NCI-H2227 (cell line): ENCODE data around the gene ILKAP.

Source experiments
- DNase-seq: peaks from one replicate; lab custom pipeline; 2025; ENCODE audit not compliant: unreplicated experiment; lab: John Stamatoyannopoulos, UW

Gene ILKAP

GRCh38 chr2:238237431-238238135 is 34.1 kb upstream of the ILKAP start:
- DNase-seq = no peak

DNA sequence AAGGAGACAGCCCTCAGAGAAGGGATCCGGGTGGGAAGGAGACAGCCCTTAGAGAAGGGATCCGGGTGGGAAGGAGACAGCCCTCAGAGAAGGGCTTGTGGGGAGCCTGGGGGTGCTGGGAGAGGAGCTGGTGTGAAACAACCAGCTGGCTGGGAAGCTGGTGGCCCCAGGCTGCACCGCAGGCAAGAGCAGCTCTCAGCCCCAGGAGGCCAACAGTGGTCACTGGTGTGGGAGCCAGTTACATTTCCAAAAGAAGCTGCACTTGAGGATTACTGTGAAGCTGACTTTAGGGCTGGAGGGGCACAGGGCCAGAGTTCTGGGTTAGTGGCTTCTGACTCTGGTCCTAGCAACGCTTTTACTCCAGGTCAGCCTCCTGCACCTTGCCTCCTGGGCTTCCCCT is 33.1 kb upstream of the ILKAP start:
- no peak for DNase-seq

GRCh38 chr2:238235856-238236255 is 32.4 kb upstream of the ILKAP start:
- DNase-seq = no peak

- DNase-seq = no peak
Observed at GRCh38 chr2:238235331-238235732, 31.8 kb upstream of the ILKAP start.

DNA sequence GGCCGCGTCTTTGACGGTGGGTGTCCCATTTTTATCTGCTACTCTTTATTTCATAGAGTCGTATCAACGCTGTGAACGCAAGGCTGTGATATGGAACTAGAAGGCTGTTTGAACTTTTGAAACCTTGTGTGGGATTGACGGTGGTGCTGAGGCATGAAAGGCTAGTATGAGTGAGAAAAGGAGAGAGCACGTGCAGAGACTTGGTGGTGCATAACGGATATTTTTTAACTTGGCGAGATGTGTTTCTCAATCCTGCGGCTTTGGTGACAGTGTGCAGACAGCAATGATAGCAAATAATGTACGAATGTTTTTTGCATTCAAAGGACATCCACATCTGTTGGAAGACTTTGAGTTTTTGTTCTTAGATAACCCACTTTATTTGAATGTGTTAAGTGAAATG is 30.1 kb upstream of the ILKAP start:
- DNase-seq = no peak

- DNase-seq = no peak
Observed at GRCh38 chr2:238231809-238232208, 28.3 kb upstream of the ILKAP start.

DNA sequence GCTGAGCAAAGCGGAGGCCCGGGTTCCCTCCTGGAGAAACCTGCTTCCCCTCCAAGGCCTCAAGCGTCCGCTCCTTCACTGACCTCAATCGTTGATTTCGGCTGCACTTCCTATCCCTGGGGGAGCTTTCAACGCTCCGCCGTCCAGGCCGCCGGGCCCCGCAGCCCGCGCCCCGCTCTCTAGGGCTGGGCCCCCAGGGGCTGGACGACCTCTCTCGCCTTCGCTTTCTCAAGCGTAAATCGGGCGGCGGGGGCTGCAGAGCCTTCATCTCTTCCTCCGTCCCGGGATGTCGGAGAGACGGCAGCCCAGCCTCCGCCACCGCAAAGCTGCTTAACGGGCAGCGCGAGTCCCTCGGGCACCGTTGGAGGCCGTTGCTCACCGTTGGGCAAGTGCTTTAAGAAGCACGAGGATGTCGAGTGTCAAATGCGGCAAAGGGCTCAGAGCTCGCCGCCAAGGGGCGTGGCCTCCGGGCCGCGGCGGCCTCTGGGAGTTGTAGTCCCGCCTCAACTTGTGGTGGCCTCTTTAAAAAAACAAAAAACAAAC is 27.8 kb upstream of the ILKAP start:
- DNase-seq = peak; percentile 49

GRCh38 chr2:238230699-238231098 is 27.2 kb upstream of the ILKAP start:
- no peak for DNase-seq

DNA sequence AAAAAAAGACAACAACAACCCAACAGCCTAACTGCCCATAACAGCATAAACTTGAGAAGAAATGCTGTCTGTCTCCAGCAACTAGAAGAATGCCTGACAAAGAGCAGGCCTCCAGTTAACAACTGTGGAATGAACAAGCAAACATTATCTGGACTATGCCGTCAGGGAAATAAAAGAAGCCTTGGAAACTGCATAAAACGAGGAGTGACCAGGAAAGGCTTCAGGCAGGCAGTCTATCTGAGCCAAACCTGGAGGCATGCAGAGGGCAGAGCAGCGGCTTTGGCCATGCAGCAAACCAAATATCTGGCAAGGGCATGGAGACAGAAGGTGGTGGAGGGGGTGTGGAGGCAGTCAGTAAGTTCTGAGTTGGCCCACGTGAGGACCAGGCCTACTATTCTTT is 25.2 kb upstream of the ILKAP start:
- DNase-seq = no peak

DNA sequence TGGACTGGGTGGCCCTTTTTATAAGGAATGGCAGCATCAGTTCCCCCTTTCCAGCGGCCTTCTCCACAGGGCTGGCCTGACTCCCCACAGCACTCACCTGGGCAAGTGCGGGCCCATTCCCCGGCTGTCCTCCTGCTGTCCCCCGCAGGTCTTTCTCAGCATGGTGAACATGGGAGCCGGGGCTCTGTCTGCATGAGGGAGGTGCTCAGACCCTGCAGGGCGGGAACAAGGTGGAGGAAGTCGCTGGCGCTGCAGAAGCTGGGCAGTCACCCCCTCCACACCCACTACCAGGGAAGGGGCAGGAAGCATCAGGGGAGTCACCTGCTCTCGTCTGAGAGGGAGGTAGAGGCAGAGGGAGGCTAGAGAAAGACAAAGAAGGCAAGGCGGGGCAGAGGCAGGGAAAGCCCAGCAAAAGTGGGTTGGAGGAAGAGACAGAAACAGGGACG is 24.1 kb upstream of the ILKAP start:
- DNase-seq = no peak

- no peak for DNase-seq
Observed at GRCh38 chr2:238226698-238227586, 23.4 kb upstream of the ILKAP start.

GRCh38 chr2:238225911-238226697 is 22.6 kb upstream of the ILKAP start:
- no peak for DNase-seq

- DNase-seq = no peak
Observed at GRCh38 chr2:238225121-238225520, 21.6 kb upstream of the ILKAP start.

DNA sequence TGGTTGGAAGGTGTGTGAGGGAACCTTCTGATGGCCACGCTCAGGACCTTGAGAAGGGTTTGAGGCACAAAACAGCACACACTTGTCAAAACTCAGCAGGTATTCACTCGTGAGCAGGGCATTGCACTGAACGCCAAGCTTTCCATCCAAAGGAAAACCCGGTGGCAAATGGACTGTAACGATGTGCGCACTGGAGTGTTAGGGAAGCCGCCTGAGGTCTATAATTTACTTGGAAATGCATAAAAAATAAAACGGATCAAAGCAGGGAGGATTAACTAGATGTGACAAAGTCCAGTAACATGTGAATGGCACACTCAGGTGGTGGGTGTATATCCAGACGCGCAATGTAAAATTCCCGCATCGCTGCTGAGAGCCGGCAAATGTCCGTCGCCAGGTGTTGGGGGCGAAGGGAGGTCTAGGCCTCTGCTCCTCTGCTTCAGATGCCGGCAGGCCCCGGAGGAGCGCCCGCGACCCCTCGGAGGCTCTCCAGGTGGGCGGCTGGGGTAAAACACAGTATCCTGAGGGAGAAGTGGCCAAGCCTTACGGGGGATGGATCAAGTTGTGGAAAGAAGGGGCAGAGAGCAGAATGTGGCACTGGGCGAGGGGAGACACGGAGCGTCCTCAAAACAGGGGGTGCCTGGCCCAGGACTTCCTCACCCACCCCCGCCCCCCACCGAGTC is 21.0 kb upstream of the ILKAP start:
- DNase-seq = no peak

DNA sequence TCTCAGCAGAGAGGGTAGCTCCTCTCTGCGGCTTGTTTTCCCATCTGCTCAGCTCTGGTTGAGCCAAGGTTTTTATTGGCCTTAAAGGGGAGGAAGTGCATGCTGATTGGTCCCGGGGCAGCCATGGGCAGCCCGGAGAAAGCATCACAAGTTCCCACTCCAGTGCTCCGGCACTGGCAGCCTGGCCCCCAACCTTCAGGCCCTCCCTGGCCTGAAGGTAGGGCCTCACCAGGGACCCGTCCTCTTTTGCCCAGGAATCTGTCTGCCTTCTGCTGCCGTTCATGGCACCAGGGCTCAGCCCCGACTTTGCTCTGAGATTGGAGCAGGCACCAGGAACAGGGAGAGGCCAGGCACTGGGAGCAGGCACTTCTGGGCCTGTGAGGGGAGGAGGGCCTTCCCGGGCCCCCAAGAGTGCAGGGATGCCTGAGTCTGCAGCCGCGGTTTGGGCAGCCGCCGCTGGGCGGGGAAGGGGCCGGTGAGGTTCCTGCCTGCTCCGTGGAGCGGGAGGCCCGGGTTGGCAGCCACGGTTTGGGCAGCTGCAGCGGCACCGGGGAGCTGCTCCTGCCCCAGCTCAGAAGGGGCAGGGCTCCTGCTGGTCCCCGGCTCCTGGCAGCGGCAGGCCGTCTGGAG is 17.5 kb upstream of the ILKAP start:
- DNase-seq = peak; percentile 18

GRCh38 chr2:238220274-238220891 is 16.9 kb upstream of the ILKAP start:
- DNase-seq = no peak

GRCh38 chr2:238216651-238217184 is 13.2 kb upstream of the ILKAP start:
- no peak for DNase-seq

DNA sequence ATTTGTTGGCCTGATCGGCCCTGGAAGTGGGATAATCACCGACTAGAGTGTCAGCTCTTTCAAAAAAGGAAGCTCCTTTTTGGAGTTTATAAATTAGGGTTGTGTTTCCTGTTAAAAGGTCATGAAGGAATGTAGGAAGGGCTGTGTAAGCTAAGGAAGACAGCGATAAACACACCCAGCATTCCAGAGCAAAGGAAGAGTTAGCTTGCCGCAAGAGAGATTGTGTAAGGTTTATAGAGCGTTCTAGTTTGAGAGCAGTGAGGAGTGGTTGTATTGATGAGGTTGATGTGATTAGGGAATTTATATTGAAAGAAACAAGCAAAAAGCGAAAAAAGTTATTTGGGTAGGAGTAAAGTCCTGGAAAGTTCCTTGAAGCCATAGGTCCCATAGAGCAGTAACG is 3.5 kb upstream of the ILKAP start:
- DNase-seq = no peak

DNA sequence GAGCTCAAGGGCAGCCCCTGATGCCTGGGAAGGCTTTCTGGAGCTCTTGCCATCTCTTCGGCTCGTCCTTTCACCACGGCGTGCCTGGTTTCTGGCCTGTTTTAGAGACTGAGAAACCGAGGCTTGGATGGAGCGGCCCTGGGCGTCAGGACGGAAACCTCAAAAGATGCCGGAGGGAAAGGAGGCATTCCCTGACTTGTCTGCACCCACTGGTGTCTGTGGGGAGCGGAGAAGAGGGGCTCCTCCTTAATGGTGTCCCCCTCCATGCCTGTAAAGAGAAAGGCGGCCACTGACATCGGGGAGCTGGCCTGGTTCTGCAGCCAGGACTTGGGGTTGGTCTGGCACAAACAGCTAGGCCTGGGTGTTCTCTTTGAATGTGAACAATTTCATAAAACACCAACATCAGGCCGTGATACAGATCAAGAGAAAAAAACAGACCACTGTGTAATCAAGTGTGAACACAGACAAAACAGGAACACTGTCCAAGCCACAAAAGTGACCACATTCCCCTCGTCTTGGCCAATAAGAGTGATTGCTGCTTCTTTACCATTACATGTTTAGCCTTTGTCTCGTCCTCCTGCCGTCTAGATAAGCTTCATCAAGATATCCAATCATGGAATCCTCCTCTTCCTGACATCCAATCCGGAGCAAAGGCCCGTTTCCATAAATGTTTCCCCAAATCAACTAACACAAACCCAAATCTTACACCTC is 633 bp upstream of the ILKAP start:
- no peak for DNase-seq
